Posterior cingulate gyrus (tissue), 11 donors: Measurements from ENCODE around the gene PRDM13.
A peak's percentile ranks its signal among the peaks of the same experiment; 100 is the strongest.
"Not testable (repeated sequence)": the region's sequence is repeated elsewhere in the genome, so short reads cannot be mapped to it uniquely, and the experiment has no call there.

Experiments
- DNase-seq, 10 donors: peaks; one replicate each; pipeline versions ENCODE4 v3.0.0 to v3.0.0-alpha.2; 2020 to 2021; ENCODE audit warnings: mixed read lengths in 3 of 10
- intact Hi-C: fragments of 100-400 bp; cut with DNase I; formaldehyde crosslinking; loops from one replicate; pipeline ENCODE4 v1.15.1; 2023

Gene PRDM13

GRCh38 chr6:99606656-99607415 is at the start of gene PRDM13:
PRDM13 (plus strand) TSS chr6:99606833; CDS start chr6:99607035, 202 bp downstream.
- peak in 1 of 10 donors; percentile 61 for DNase-seq
- intact Hi-C loops: no loop called here

GRCh38 chr6:99559057-99559456 is 47.6 kb upstream of the PRDM13 start:
- intact Hi-C loops: no loop called here
- DNase-seq: no peak

- intact Hi-C loops: no loop called here
- DNase-seq: no peak
Observed at GRCh38 chr6:99560668-99561067, 46.0 kb upstream of the PRDM13 start.

GRCh38 chr6:99563056-99563723 is 43.4 kb upstream of the PRDM13 start:
- intact Hi-C loops: no loop called here
- no peak for DNase-seq

DNA sequence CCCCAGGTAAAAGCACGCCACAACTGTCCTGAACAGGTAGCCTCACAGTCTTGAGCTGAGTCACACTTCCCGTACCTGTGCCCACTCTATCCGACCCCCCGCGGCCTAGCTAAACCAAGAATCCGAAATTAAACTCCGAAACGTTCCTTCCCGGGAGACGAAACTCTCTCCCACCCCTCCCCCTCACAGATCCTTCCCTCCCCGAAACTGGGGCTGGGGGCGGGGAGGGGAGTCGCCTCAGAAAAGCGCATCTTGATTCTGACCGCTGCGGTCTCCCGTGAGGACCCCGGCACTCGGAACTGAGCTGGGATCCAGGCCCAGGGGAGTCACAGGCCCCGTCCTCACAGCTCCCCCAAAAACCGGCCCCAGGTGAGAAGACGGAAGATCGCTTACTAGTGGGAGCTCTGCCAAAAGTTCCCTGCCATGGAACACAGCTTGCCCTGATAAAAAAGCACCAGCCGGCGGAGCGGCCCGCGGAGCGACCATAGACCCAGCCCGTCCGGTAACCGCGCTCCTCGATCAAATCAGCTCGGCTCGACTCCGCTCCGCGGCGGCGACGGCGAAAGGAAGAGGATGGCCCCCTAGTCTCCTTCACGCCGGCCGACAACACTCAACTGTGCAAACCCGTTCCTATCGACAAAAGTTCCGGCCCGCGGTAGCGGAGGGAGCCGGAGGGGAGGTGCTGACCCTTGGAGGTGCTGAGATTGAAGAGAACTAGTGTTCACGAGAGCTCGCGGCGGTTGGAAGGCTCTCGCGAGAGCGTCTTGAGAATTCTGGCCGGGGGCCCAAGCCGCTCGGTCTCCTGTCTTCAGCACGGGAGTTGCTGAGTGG is 38.3 kb upstream of the PRDM13 start, which contains the start of gene CCNC:
Gene CCNC, minus strand, starts transcription at position 558 of the 831 bp plus-strand sequence. Its CDS starts 133 bp downstream, at position 425.
- intact Hi-C loops: loop anchor here (2.0 kb wide), 1 partner anchor 48 kb away; no protein-coding TSS in a partner anchor

DNA sequence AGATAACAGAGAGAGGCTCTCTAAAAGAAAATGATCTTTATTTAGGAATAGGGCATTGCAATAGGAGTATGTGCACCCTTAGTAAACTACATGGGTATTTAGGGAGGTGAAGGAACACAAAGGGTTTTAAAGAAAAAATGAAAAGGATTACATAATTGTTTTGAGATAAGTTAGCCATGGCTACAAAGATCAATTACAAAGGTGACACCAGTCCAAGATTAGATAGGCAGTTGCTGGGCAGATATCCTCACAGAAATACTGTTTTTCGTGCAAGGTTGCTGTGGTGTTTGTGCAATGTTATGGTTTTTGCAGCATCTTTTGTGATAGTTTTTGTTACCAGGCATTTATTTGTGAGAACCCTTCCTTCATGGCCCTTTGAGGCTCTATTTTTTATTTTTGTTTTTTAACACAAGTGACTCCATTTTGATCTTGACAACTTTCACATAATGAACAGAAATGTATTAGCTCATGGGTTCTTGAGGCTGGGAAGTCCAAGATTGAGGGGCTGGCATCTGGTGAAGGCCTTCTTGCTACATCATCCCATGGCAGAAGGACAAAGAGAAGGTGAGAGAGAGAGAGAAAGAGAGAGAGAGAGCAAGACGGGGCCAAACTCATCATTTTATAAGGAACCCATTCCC is 32.5 kb upstream of the PRDM13 start:
- DNase-seq: no peak
- intact Hi-C loops: no loop called here

More for the DNA sequence above, 38.3 kb upstream of the PRDM13 start, which contains the start of gene CCNC:
- peak; percentile 81 to 98 (median 88) for DNase-seq

DNA sequence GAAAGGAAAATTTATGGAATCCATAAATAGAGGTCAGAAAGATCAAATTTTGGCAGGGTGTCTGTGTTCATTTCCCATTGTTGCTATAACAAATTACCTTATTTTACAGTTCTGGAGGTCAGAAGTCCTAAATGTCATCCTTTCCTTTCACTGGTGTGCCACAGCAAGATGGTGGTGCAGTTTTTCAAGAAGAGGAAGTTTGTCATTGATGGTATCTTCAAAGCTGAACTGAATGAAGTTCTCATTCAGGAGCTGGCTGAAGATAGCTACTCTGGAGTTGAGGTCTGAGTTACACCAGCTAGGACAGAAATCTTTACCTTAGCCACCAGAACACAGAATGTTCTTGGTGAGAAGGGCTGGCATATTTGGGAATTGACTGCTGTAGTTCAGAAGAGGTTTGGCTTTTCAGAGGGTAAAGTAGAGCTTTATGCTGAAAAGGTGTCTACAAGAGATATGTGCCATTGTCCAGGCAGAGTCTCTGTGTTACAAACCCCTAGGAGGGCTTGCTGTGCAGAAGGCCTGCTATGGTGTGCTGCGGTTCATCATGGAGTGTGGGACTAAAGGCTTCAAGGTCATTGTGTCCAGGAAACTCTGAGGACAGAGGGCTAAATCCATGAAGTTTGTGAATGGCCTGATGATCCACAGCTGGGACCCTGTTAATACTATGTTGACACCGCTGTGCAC is 30.9 kb upstream of the PRDM13 start:
- intact Hi-C loops: no loop called here
- DNase-seq: no peak

DNA sequence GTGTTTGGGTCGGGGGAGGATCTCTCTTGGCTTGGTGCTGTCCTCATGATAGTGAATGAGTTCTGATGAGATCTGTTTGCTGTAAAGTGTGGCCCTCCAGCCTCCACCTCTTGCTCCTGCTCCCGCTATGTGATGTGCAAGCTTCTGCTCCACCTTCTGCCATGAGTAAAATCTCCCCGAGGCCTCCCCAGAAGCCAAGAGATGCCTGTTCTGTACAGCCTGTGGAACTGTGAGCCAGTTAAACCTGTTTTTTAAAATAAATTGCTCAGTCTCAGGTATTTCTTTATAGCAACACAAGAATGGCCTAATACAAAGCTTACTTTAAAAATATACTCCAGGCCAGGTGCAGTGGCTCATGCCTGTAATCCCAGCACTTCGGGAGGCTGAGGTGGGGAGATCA is 26.9 kb upstream of the PRDM13 start:
- intact Hi-C loops: loop anchor here (10.0 kb wide), 1 partner anchor 165 kb away; no protein-coding TSS in a partner anchor
- DNase-seq: no peak

DNA sequence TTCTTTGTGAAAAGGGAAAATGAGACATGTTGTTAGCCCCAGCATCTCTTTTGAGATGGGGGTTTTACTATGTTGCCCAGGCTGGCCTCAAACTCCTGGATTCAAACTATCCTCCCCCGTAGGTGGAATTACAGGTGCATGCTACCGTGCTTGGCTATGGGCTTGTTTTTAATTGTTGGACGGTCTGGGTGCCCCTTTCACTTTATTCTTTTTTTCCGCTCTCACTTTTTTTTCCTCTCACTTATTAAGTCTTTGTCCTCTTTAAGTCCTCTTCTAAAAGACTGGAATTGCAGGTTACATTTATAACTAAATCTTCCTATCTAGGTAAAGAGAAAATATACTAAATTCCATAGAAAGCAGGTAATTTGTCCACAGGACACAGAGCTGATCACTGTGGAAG is 18.8 kb upstream of the PRDM13 start:
- no peak for DNase-seq
- intact Hi-C loops: loop anchor here (10.0 kb wide), 1 partner anchor 157 kb away; no protein-coding TSS in a partner anchor

- DNase-seq: peak in 8 of 10 donors; percentile 36 to 89 (median 52)
- intact Hi-C loops: loop anchor here (10.0 kb wide), 1 partner anchor 156 kb away; no protein-coding TSS in a partner anchor
Observed at GRCh38 chr6:99588618-99589289, 17.9 kb upstream of the PRDM13 start.

GRCh38 chr6:99589290-99589672 is 17.4 kb upstream of the PRDM13 start:
- peak in 1 of 10 donors; percentile 75 for DNase-seq
- intact Hi-C loops: loop anchor here (10.0 kb wide), 1 partner anchor 156 kb away; no protein-coding TSS in a partner anchor

DNA sequence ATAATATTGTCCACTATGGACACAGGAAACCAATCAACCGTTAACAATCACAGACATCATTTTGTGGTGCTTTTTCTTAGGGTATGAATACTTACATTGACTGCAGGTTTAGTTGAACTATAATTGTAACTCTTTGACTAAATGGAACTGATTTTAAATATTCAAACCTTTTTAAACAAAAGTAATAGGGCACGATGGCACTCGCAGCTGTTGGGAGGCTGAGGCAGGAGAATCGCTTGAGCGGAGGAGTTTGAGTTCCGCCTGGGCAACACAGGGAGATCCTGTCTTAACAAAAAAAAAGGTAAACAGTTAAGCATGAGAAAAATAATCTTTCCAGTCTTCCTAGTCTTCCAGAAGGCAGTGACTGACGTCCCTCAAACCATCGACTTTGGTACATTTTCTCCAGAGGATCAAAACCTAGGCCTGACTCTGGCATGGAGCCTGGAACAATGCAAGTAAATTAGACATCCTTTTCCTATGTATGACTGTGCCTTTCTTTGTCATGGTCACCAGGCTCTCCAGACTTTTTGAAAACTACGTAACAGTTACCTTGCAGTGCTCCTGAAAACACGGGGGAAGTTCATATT is 16.6 kb upstream of the PRDM13 start:
- no peak for DNase-seq
- intact Hi-C loops: loop anchor here (10.0 kb wide), 1 partner anchor 155 kb away; no protein-coding TSS in a partner anchor

- intact Hi-C loops: no loop called here
- DNase-seq: peak in 1 of 10 donors; percentile 77
Observed at GRCh38 chr6:99590728-99591672, 15.6 kb upstream of the PRDM13 start.

GRCh38 chr6:99591673-99592364 is 14.8 kb upstream of the PRDM13 start:
- intact Hi-C loops: no loop called here
- no peak for DNase-seq

- intact Hi-C loops: no loop called here
- DNase-seq: no peak
Observed at GRCh38 chr6:99592900-99593299, 13.7 kb upstream of the PRDM13 start.

DNA sequence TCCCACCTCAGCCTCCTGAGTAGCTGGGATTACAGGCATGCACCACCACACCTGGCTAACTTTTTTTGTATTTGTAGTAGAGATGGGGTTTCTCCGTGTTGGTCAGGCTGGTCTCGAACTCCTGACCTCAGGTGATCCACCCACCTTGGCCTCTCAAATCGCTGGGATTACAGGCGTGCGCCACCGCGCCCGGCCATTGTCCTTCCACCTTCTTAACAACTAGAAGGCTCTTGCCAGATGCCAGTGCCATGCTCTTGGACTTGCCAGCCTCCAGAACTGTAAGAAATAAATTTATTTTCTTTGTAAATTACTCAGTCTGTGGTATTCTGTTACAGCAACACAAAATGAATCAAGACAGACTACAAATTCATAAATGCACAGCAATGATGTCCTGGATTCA is 11.9 kb upstream of the PRDM13 start:
- intact Hi-C loops, DNase-seq: not testable (repeated sequence)
